Heart left ventricle (tissue), 13 donors: ENCODE results near the gene DTNA.

Experiments
- CTCF ChIP-seq, 12 donors: fragments of 200-600 bp; sonication (generic) in 4 of 12; IDR thresholded peaks; one replicate each; pipeline versions ENCODE4 v1.5.0 to v1.8.0; 2018 to 2022; ENCODE audit warnings: antibody characterized with exemption in 12 of 12, mild to moderate bottlenecking in 5 of 12
- POLR2A ChIP-seq, 2 donors: fragments of 450-650 bp; IDR thresholded peaks; one replicate each; pipeline ENCODE4 v1.6.1; 2017; ENCODE audit warnings: antibody characterized with exemption in 2 of 2, mild to moderate bottlenecking in 2 of 2, moderate library complexity in 2 of 2
- donor health status: ischemic (EF 13 %, LVEDD 7.1; RV severe dilation, severe dysfunction).
- donor health status: DM: no; HTN: yes; CAD: no.
- donor health status: DM: no; HTN: no; CAD: no.
- donor health status: ischemic (EF 25% LVEDD 6.9; RV normal size, moderate dysfunction).
- donor health status: ischemic (EF 25% LVEDD 5.7; RV mildly dilated, moderate dysfunction).
- donor health status: ischemic (EF 35%, LVEDD 5.7; RV mildly dilated, moderate dysfunction).
- donor health status: nonischemic (EF 11% LVEDD 7.7; RV severe dilation, severe dysfunction).
- donor health status: DM: yes; HTN: yes; CAD: no.
- donor health status: PGD.
- donor health status: ischemic (EF 29% LVEDD 5.4; RV normal size, mild dysfunction).
- donor health status: nonischemic (EF 23%, LVEDD 6.1; RV moderate dilation, normal function).

DNA sequence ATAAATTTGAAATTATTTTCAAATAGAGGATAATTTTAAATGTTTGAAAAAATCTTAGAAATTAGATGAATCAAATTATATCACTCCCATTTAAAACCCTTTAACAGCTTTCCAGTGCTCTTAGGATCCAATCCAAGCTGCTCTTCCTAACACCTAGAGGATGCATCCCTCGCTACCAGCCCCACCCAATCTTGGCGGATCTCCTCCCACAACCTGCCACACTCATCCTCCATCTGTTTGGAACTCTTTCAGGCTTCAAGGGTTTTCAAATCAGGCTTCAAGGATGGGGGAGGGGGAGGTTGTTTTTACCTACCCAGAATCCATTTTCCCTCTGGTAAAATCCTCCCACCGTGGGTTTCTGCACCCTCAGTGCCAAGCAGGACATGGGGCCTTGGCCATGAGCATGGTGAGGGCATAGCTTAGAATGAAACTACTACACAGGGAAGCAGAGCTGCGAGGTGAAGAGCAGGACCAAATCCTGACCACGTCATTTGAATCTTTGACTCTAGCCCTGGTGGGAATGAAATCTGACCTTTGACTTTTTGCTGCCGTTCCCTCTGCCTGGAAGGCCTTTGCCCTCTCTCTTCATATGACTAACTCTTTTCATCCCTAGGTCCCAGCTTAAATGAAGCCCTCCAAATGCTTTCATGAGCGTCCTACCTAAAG lies 218.1 kb downstream of the DTNA start:
- TF ChIP-seq CTCF (IDR thresholded peaks at IDR 0.05) (no peak), POLR2A (IDR thresholded peaks at IDR 0.05) (no peak)
